Testis (tissue), 3 donors: ENCODE measurements around the gene CEP83. TPM values are rescaled to one million over a fixed set of nuclear protein-coding genes. Genes with fewer than 3 reads are reported as not detected.
A peak's percentile ranks its signal among the peaks of the same experiment; 100 is the strongest.

Experiments
- DNase-seq: peaks from one replicate; pipeline ENCODE4 v3.0.0-alpha.2; 2019
- H3K27ac ChIP-seq, 2 donors: fragments of 200-600 bp; sonication (generic); one replicate each; pipeline ENCODE4 v1.5.1; 2019
- H3K27me3 ChIP-seq: fragments of 200-600 bp; sonication (generic); one replicate; pipeline ENCODE4 v1.5.1; 2019
- H3K36me3 ChIP-seq: fragments of 200-600 bp; sonication (generic); one replicate; pipeline ENCODE4 v1.5.1; 2017; ENCODE audit warnings: low read depth; ENCODE audit errors: missing control alignments
- H3K4me1 ChIP-seq: fragments of 200-600 bp; sonication (generic); one replicate; pipeline ENCODE4 v1.5.1; 2019
- H3K4me3 ChIP-seq, 2 donors: fragments of 200-600 bp; sonication (generic); one replicate each; pipeline ENCODE4 v1.5.1; 2017 to 2019
- H3K9me3 ChIP-seq: fragments of 200-600 bp; sonication (generic); one replicate; pipeline ENCODE4 v1.5.1; 2017
- CTCF ChIP-seq, 3 experiments: fragments of 450-650 bp in 2 of 3; fragments of 200-600 bp in 1 of 3; sonication (generic) in 1 of 3; IDR thresholded peaks; one replicate each; pipeline ENCODE4 v1.5.1; 2016 to 2019; ENCODE audit warnings: antibody characterized with exemption in 3 of 3, mild to moderate bottlenecking in 2 of 3, moderate library complexity in 1 of 3
- POLR2A ChIP-seq: fragments of 450-650 bp; IDR thresholded peaks from one replicate; pipeline ENCODE4 v1.6.1; 2017; ENCODE audit warnings: antibody characterized with exemption, mild to moderate bottlenecking, moderate library complexity
- WGBS, 2 donors: methylation state at CpG; one replicate each; pipeline ENCODE4 v1.1.5; 2018; 5-methylcytosine and 5-hydroxymethylcytosine counted together
- intact Hi-C: fragments of 100-400 bp; cut with DNase I; formaldehyde crosslinking; loops from one replicate; pipeline ENCODE4 v1.15.1; 2023; ENCODE audit warnings: low total_unique reads
- polyA plus RNA-seq: library from polyadenylated mRNA; stranded (reverse); fragments of 350-450 nt; fragmentation: Illumina TruSeq; extraction: RNeasy Lipid Tissue Mini Kit (QIAGEN cat#74804); gene quantifications from one replicate; pipeline ENCODE4 v1.2.3, GENCODE V29; 2014; ENCODE audit warnings: low read depth, low replicate concordance; ENCODE audit not compliant: insufficient read depth
- total RNA-seq, 2 donors: library from RNA; depleted of rRNA; stranded (reverse); fragments of >200 nt; gene quantifications; one replicate each; pipeline ENCODE4 v1.2.3, GENCODE V29; 2016

CEP83 gene
- total and polyA plus RNA-seq, 3 donors from 2014 or later, result 17.9 to 64.1 (median 48.4) TPM

DNA sequence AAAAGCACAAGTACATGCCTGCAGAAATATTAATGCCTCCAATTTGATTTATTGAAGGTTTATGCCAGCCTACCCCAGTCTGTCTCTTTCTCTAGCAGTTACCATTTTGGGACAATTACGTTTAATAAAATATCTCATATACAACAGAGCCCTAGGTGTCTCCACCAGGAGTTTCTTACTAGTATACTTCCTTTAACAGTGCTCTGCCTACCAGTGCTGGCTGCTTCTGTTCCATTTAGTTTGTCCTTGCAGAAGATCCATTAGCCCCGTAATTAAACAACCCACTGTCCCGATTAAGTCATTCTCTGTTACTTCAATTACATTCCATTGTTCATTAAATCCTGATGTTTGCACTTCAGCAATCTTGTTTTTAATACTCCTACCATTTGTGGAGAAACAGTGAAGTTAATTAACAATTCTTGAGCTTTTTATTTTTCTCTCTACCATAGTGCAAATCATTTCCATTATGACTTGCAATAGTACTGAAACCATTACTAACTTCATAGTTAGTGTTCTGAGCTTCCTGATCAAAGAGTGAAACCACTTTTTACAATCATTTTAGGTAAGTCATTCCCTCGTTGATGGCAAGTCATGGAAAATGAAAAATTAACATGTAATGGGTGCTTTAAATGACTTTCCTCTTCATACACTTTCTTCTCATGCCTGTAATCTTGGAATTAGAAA, 190.2 kb downstream of the CEP83 start:
- Histone ChIP-seq H3K4me1 (peaks cover 7% of the 10 kb centered on the region), H3K27ac (no peak overlapping the region), H3K27me3 (no peaks in the 10 kb centered on the region), H3K9me3 (no peaks in the 10 kb centered on the region), H3K4me3 (no peak overlapping the region), H3K36me3 (no peaks in the 10 kb centered on the region)
- intact Hi-C loops, result no loop called here
- WGBS, 2 donors, result 82 to 94% methylated on average over 4 of the region's 4 CpGs
- DNase-seq, result no peak
- TF ChIP-seq CTCF (IDR thresholded peaks at IDR 0.05), result no peak
- no peak for TF ChIP-seq POLR2A

DNA sequence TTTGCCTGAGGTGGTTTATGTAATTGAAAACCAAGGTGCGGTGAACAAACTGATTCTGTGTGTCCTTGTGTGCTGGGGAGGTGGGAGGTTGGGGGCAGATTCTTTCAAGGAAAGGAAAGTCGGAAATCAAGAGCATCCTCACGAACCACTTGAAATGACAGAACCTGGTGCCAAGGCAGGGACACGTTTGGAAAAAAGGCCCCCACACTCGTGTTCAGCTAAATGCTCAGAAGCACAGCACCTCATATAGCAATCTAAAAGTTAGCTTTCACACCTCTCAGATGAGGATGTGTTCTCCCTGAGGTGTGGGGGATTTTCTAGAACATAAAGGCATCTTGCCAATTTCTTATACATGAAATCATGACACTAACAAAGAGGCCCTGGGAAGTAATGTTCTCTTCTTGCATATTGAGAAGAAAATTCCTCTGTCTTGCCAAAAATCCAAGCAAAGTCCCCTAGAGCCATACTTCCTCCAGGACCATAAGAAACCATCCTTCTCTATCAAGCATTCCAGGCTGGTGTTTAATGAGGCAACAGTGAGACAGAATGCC, 191.7 kb downstream of the CEP83 start:
- TF ChIP-seq POLR2A (no peak), CTCF (IDR thresholded peaks at IDR 0.05) (no peak)
- intact Hi-C loops, result no loop called here
- H3K27me3 ChIP-seq, result no peaks in the 10 kb centered on the region
- no peak overlapping the region for H3K4me3 ChIP-seq
- H3K36me3 ChIP-seq, result no peaks in the 10 kb centered on the region
- no peaks in the 10 kb centered on the region for H3K9me3 ChIP-seq
- H3K4me1 ChIP-seq, result peaks cover 20% of the 10 kb centered on the region
- DNase-seq, result no peak
- no peak overlapping the region for H3K27ac ChIP-seq
- 86 to 88% methylated on average over 5 of the region's 5 CpGs for WGBS, 2 donors

DNA sequence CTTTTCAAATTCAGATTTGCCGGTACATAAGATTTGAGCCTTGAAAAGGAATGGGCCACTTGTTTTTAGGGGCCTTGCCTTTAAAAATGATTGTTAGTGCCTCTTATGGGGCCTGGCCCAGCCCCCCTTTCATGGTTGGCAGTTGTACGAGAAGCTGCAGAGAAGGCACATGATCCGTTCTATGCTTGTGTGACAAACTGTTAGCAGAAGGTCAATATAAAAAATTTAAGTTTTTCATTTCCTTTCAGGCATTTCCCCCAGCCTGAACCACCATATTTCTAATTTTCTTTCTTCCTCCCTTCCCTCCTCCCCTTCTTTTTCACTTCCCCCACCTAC, 192.2 kb downstream of the CEP83 start:
- peaks cover 24% of the 10 kb centered on the region for H3K4me1 ChIP-seq
- no peak for DNase-seq

DNA sequence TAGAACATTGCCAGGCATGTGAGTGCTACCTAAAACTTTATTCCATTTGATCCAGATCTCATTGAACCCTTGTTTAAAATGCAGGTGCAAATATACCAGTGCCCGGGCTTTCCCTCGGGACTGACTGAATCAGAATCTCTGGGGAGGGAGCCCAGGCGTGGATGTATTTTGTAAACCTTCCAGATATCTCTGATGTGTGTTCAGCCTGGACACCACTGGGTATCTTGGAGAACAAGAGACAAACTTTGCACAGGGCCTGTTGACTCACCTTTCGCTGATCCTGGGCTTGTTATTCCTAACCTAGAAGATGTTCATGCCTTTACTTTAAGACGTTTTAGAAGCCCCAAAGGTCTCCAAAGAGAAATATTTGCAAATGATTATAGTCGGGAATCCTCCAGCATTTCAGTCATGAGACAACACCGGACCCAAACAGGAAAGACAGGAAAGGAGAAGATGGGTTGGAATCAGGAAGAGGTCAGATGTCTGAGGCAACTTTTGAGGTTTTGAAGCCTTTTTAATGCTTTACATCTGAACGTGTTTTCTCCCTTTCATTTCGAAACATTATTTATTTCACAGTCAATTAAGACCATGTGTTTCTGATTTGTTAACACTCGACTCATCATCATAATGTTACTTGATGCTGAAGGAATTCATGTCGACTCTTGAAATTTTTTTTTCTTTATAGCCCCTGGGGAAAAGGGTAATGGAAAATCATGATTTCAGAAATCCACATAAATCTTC, 192.7 kb downstream of the CEP83 start:
- Histone ChIP-seq H3K27ac (peak overlapping the region in 1 of 2 donors; percentile 4), H3K36me3 (no peaks in the 10 kb centered on the region), H3K9me3 (no peaks in the 10 kb centered on the region), H3K4me3 (no peak overlapping the region), H3K4me1 (peaks cover 26% of the 10 kb centered on the region), H3K27me3 (no peaks in the 10 kb centered on the region)
- no peak for DNase-seq
- WGBS, 2 donors, result 69 to 71% methylated on average over 11 of the region's 11 CpGs
- intact Hi-C loops, result no loop called here
- TF ChIP-seq CTCF (IDR thresholded peaks at IDR 0.05) (no peak), POLR2A (no peak)

More for the DNA sequence above, 192.2 kb downstream of the CEP83 start:
- 64 to 77% methylated on average over 3 of the region's 3 CpGs for WGBS, 2 donors
- TF ChIP-seq CTCF (IDR thresholded peaks at IDR 0.05) (no peak), POLR2A (no peak)
- Histone ChIP-seq H3K36me3 (no peaks in the 10 kb centered on the region), H3K4me3 (no peak overlapping the region), H3K27me3 (no peaks in the 10 kb centered on the region), H3K27ac (no peak overlapping the region), H3K9me3 (no peaks in the 10 kb centered on the region)
- intact Hi-C loops, result no loop called here
